Hepatic stellate cell (primary cell): Measurements from ENCODE around the gene EDIL3.
"Not testable (repeated sequence)": the region's sequence is repeated elsewhere in the genome, so short reads cannot be mapped to it uniquely, and the experiment has no call there.

Experiments
- DNase-seq: peaks from one replicate; pipeline ENCODE4 v3.0.0; 2011; ENCODE audit warnings: low spot score

EDIL3 gene

DNA sequence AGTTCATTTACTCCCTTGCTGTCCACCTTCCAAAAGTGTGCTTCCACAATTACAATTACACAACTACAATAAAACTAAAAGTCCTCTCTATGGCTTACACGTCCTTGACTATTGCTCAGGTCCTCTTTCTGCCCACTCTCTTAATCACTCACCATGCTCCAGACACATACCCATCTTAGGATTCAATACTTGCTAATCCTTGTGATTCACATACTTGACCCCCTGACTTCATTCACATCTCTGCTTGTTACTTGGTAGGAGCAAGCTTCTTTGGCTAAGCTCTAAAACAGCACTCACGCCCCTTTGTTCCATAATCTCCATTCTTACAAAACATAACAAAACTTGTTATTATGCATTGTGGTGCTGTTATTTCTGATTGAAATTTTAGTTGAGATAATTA lies 215.8 kb downstream of the EDIL3 start:
- no peak for DNase-seq

DNA sequence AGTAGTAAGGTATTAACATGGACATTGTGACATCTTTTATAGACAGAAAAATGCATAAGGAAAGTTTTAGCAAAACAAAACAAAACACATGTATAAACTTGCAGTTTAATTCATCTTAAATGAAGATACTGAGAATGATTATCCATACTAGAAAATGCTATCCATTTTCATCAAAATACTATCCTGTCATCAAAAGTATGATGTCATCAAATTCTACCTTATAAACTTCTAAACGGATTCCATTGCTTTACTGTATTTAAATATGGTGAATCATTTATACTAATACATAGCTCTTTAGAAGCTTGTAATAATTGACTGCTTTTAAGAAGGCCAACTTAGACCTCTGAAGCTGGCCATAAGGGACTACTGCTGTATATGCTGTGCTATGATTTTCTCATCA lies 221.0 kb downstream of the EDIL3 start:
- no peak for DNase-seq

DNA sequence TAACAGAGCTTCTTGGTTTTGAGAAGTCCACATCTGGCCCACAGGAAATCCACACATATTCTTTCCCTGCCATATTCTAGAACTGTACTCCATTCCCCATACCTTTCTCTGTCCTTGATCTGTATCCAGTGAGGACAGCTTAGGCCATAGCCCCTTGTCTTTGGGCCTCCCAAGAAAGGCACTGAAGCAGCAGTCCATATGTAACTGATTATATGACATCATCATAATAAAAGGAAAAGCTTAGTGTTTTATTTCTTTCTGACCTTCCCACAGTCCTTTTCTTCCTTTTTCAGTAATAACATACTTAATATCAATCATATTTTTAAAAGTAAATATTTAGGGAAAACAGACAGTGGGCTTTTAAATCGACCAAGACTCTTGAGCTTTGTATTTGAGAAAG lies 222.0 kb downstream of the EDIL3 start:
- no peak for DNase-seq

DNA sequence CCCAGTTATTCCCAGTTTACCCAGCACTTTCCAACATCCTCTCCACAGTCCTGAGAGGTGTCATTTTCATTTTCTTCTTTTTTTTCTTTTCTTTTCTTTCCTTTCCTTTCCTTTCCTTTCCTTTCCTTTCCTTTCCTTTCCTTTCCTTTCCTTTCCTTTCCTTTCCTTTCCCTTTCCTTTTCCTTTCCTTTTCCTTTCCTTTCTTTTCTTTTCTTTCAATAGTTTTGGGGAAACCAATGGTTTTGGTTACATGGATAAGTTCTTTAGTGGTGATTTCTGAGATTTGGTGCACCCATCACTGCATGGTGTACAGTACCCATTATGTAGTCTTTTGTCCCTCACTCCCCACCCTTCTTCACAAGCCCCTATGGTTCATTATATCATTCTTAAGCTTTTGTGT lies 224.0 kb downstream of the EDIL3 start:
- not testable (repeated sequence) for DNase-seq

DNA sequence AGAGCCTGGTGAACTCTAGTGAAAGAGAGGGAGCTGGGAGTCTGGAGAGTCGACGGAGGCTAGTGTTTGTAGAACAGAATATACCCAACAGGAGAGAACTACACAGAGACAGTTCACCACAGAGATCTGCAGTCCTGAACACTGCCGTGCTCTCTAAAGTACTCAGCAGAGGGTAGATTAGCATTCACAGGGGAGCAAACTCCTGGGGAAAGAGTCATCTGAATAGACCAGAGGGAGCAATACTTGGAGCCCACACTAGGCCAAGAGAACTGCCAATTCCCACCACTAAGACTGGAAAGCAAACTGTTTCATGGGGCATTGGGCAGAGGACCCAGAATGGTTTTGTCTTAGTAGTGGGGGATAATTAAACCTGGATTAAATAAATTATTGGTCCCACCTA lies 235.6 kb downstream of the EDIL3 start:
- DNase-seq = no peak

DNA sequence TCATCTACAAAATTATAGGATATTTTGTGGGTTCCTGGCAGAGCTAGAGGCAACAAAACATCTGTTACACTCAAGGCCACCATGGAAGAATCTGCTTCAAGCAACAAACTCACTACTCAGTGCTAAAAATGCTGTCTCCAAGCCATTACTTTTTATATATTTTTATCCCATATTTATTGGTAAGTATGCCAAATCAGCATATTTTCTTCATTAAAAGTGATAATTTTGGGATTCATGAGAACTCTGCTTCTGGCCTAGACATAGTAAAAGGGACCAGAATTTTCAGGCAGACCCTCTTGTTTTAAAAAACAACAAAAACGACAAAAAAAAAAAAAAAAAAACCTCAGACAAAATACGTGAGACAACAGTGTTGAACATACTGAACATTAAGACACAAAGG lies 236.0 kb downstream of the EDIL3 start:
- DNase-seq = no peak

DNA sequence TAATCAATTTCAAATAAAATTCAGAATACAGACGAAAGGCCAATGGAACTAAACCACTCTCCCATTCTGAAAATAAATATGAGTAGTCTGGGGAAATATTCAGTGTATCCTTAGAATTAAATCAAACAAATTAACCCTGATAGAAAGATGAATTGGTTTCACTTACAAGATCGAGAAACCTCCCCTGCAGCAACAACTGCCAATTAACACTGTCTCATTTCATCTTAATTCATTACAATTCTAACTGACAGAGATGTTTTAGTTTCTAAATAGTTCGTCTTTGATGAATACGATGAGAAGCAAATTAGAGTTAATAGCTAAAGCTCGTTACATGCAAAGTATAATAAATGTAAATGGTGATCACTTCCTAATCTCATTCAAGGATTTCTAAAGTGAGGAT lies 247.1 kb downstream of the EDIL3 start:
- DNase-seq = no peak

DNA sequence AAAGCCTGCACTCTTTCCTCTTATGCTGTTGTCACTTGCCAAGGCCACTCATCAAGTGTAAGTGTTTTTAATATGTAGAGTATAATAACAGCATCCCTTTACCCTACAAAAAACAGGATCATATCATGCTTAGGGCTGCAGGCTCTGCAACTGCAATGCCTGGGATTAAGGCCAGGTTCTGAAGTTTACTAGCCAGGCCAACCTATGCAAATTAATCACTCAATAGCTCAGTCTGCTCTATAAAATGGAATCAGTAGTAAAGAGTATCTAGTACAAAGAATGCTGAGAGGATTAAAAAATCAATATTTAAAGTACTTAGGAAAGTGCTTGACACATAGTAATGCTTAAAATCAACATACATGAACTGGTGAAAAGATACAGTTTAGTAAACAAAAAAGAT lies 253.3 kb downstream of the EDIL3 start:
- DNase-seq = no peak

DNA sequence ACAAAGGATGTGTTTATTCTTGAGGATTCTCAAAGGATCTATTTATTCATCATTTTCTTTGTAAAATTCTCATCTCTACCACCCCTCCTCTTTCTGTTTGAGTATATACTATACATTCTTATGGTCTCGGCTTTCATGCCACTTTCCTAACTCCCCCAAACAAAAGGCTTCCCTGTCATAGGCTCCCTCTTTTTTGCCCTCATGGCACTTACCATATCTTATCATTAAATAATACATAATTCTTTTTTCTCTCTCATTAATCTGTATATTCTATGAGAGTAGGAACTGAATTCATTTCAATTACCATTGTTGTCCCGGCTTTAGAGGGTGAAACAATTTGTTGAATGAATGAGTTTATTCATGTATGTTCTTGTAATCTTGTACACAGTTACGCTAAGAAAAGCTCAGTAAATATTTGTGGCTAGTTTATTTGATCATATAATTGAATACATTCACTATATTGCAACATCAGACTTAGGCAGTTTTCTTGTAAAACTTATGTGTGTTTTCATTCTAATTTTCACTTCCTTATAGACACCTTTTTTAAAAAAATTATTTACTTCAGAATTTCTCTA lies 254.6 kb downstream of the EDIL3 start:
- DNase-seq = no peak

DNA sequence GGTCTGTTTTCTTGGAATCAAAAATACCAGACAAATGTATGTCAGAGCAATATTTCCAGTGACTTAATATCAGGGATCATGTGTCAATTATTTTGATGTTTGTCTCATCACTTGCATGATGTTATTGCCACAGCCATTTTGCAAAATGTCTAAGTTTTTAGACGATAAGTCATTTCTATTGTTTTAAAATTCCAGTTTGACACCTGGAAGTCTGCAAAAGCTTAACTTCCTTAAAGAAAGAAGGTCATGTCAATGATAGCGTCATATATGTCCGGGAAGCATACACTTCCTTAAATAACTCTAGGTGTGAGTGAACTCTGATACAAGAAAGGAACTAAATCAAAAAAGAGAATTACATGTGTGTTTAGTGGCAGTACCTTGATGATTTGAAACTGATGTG lies 259.5 kb downstream of the EDIL3 start:
- no peak for DNase-seq

DNA sequence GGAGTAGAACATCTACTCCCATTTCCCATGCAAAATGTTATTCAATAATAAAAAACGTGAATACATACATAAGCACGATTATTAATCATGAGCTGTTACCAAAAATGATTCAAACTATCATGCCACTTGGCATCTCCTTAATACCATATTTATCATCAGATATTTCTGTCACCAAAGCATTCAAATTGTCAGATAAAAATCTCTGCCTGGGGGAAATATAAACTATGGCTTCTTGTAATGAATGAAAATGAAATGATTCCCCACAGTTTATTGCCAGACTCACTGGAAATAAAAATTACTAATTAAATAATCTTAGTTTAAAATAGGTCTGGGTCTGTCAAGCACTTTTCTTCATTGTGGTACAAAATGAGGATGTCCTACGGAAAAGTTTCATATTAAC lies 265.4 kb downstream of the EDIL3 start:
- no peak for DNase-seq

DNA sequence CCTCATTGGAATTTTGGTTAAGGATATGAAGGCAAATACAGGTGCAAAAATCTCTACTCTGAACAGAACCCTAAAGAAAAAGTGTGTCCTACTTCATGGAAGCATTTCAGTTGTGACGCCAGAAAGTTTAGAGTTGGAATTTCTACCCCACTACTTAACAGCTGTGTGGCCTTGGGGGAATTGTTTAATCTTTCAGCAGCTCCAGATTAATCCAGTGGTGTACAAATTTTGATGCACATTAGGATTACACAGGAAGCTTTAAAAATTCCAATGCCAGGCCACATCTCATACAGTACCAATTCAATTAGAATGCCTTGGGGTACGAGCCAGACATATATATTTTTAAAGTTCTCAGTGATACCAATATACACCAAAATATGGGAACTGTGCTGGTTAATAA lies 266.1 kb downstream of the EDIL3 start:
- DNase-seq = no peak

DNA sequence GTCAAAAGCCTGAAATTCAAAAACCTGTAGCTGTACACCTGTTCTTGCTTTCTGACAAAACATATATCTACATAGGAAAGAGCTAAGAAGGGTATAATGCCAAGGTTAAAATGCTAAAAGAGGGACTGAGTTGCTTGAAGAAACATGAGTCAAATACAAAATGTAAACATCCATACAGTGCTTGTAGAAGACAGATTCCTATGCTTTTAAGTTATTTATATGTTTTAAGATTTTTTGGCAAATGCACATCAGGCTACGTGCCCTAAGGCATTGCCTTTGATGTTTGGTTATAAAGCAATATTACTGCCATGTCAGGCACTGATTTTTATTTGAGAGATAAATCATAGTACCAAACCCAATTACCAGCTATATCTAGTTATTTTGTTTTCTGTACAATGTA lies 269.0 kb downstream of the EDIL3 start:
- DNase-seq = no peak

DNA sequence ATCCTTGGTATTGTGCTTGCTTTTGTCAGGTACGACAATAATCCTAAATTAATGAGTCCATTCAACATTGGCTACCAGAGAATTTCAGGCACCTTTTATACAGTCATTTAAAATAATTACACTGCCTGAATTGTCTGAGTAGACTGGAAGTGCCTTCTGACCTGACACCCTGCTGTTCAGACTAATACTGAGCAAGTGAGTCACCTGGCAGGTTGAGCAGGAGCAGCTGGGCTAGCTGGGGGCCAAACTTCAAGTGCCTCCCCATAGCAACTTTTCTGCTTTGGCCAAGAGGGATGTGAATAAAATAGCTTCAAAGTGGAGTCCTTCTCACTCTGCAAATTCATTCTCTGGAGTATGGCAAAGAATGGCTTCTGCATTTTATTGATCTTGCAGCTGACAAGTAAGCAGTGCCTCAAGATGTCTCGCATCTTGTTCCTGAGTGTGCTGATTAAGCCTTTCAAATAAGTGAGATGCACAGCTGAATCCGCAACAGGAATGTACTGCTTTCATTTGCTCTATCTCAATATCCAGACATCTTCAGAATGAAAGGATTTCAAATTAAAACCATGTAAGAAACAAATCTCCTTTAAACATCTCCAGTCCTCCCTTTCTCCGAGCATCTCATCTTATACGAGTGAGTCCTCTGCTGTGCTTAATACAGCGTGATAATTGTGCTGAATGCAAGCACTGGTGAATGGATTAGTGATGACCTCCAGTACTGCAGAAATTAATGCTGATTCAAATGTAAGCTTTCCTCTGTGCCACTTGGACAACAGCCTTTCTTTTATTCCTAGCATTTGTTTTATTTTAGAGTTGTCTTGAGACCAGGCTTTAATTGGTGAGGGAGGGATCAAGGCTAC lies 271.2 kb downstream of the EDIL3 start:
- no peak for DNase-seq

DNA sequence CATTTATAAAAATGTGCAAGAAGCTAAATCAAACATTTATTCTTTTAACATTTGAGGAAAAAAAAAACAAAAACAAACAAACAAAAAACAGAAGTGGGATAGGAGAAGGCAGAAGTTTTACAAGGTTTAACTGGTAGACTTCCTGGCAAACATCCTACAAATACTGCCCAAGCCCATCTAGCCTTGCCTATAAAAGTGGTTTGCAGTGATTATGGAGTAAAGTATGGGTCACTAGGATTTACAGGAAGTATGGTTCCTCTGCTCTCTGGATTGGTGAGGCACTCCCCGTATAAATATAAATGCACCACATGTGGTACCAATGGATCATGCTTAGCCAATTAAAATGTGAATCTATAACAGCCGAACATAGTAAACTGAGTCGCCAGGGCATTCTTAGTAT lies 291.9 kb downstream of the EDIL3 start:
- no peak for DNase-seq

DNA sequence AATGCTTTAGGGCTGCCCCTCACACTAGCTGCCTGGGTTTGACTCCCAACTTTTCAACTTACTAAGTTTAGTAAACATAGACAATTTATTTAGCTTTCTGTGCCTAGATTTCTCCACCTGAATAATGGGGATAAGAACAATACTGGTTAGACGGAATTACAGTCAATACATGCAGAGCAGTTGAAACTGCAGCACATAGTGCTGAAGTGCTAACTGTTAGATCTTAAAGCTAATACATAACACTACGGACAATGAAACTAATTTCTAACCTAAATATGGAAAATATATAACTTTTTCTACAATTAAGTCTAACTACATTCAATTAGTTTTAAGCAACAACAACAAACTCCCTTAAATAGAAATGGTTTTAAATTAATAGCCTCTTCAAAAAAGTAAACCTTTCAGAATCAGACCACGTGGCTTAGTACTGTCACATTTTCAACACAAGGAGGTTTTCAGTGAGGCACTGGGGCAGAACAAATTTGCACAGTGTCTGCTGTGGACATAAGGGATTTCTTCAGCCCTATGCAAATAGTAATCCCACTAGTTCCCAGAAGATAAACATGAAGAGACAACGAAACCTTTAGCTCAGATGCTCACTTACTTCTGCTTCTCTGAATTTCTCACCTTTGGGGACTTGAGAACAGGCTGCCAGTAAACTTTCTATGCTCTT lies 293.4 kb downstream of the EDIL3 start:
- DNase-seq = no peak

DNA sequence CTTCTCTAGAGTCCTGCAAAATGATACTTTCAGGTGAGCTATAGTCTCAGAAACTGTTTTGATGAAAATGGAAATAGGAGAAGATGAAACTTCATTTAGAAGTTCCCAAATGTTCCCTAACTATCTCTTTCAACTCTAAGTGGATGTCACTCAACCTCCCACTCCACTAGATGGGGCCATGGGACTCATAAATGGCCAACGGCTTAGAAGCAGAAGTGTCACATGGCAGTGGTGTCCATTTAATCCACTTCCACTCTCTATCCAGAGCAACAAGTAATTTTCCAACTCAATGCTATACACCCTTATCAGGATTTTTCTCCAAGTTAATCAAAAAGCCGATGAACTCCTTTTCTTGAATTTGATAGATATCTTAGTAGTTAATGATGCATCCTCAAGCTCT lies 295.7 kb downstream of the EDIL3 start:
- DNase-seq = peak; percentile 3

DNA sequence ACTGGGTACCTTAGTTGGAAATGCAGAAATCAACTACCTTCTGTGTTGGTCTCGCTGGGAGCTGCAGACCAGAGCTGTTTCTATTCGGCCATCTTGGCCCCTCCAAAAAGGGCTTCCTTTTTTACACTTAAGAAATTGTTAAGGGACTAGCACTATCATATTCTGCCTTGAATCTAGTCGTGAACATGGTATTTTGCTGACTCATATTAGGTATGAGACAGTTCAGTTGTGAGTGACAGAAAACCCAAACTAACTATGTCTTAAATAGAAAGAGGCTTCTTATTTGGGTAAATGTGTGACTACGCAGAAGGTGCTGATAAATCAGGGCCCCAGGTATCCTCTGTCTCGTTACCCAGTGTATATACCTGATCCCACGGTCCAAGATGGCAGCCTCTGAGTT lies 298.2 kb downstream of the EDIL3 start:
- DNase-seq = no peak

DNA sequence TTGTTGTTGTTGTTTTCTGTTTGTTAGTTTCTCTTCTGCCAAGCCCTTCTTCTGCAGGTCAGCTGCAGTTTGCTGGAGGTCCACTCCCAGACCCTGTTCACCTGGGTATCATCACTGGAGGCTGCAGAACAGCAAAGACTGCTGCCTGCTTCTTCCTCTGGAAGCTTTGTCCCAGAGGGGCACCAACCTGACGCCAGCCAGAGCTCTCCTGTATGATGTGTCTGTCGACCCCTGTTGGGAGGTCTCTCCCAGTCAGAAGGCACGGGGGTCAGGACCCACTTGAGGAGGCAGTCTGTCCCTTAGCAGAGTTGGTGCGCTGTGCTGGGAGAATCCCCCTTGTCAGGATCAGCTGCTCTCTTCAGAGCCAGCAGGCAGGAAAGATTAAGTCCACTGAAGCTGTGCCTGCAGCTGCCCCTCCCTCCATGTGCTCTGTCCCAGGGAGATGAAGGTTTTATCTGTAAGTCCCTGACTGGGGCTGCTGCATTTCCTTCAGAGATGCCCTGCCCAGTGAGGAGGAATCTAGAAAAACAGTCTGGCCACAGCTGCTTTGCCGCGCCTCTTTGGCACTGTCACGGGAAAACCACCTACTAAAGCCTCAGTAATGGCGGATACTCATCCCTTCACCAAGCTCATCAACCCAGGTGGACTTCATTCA lies 299.2 kb downstream of the EDIL3 start:
- DNase-seq = no peak

DNA sequence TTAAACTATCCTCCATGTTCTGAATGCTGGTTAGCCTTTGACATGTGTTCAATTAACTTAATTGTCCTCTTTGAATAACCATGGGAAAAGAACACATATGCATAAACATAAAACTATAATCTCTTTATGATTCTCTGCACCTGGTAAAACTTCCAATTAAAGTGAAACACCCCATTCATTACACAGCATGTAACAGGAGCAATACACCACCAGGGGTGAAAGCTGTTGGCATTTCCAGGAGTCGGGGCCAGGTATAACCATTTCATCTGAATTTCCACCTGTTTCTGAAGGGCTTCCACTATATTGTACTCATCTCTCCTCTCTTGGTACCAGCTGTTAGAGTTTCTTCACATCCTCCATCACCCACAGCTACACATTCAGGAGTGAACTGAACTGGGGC lies 303.8 kb downstream of the EDIL3 start:
- DNase-seq = no peak

DNA sequence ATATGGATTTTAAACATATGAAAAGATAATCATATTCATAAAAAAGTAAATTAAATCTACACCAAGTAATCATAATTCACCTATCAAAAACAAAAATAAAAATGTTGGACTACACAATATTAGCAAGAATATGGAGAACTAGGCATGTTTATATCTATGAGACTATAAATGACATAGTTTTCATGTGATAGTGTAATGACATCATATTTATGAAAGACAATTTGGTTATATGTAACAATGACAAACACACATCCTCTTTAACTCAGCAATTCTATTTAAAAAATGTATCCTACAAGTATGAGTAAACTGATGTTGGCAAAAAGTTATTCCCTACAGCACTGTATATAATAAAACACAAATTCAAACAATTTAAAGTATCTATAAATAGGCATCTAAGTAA lies 312.3 kb downstream of the EDIL3 start:
- no peak for DNase-seq

DNA sequence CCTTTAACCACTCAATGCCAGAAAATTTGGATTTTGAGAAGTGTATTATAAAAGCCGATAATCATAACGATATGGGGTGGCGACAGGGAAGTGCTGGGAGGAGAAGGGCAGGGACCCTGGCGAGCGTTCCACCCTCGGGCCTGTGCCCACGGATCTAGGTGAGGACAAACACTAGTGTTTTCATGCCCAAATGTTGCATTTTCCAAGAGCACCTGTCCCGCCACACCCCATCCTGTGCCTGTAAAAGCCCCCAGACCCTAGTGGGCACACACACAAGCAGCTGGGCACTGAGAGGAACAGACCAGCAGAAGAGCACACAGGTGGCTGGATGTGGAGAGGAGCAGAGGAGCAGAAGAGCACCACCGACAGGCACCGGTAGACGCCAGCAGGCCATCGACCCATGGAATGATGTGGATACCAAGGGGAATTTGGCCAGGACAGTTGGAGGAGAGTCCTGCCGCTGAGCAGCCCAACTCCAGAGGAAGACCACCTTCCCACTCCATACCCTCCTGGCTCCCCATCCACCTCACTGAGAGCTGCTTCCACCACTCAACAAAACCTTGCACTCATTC lies 315.0 kb downstream of the EDIL3 start:
- DNase-seq = no peak

DNA sequence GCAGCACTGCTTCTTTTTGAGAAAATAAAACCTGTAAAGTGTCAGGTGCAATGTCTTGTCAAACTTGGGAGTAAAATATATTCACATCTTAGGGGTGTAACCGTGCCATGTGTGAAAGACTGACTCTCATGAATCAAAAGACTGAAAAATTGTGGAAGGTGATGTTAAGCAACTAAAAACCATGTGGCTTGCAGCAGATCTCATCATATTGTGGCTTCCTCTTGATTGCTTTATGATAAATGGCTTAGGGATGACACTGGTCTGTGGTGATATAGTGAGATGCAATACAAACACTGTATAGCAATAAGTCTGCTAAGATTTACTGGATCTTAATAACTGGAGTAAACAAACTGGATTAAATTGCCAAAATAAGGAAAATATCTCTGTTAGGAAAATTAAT lies 321.6 kb downstream of the EDIL3 start:
- no peak for DNase-seq
